Neural cell (in vitro differentiated cells): ENCODE measurements around the gene SEPHS1. TPM values are rescaled to one million over a fixed set of nuclear protein-coding genes. Genes with fewer than 3 reads are reported as not detected.
A peak's percentile ranks its signal among the peaks of the same experiment; 100 is the strongest.

Experiments used
- H2AFZ ChIP-seq: fragments of 200-600, 300-800 bp; sonication (generic), shearing (Covaris generic); 2 replicates; pipeline ENCODE4 v1.6.0; 2014; ENCODE audit warnings: low read depth, mild to moderate bottlenecking, antibody characterized with exemption, low read length, moderate library complexity
- H3F3A ChIP-seq: fragments of 200-600 bp; shearing (Covaris generic); 2 replicates; pipeline ENCODE4 v1.6.1; 2016; ENCODE audit warnings: mild to moderate bottlenecking, moderate library complexity, mixed read lengths, antibody characterized with exemption, low read length; ENCODE audit not compliant: insufficient read depth, poor library complexity, severe bottlenecking
- H3K27ac ChIP-seq: fragments of 200-600, 300-800 bp; sonication (generic), shearing (Covaris generic); 2 replicates; pipeline ENCODE4 v1.5.1; 2014; ENCODE audit warnings: mild to moderate bottlenecking, low read length, moderate library complexity
- H3K27me3 ChIP-seq: fragments of 300-800, 200-600 bp; sonication (generic), shearing (Covaris generic); 2 replicates; pipeline ENCODE4 v1.6.0; 2014; ENCODE audit warnings: mild to moderate bottlenecking, low read depth, low read length, moderate library complexity; ENCODE audit not compliant: insufficient read depth
- H3K36me3 ChIP-seq: fragments of 300-800, 200-600 bp; sonication (generic), shearing (Covaris generic); 2 replicates; pipeline ENCODE4 v1.5.1; 2014; ENCODE audit warnings: mild to moderate bottlenecking, antibody characterized with exemption, low read length, moderate library complexity; ENCODE audit not compliant: insufficient read depth
- H3K4me2 ChIP-seq: fragments of 300-800, 200-600 bp; sonication (generic), shearing (Covaris generic); 2 replicates; pipeline ENCODE4 v1.6.0; 2014; ENCODE audit warnings: mild to moderate bottlenecking, low read length
- H3K4me3 ChIP-seq: fragments of 300-800, 200-600 bp; sonication (generic), shearing (Covaris generic); 2 replicates; pipeline ENCODE4 v1.5.1; 2014; ENCODE audit warnings: mild to moderate bottlenecking, low read length, moderate library complexity
- H3K79me2 ChIP-seq: fragments of 200-600 bp; shearing (Covaris generic); replicated peaks from 2 replicates; pipeline ENCODE4 v1.6.0; 2014; ENCODE audit warnings: mild to moderate bottlenecking, low read length, moderate library complexity; ENCODE audit not compliant: insufficient read depth
- H3K9ac ChIP-seq: fragments of 300-800, 200-600 bp; sonication (generic), shearing (Covaris generic); 2 replicates; pipeline ENCODE4 v1.6.1; 2016; ENCODE audit warnings: mild to moderate bottlenecking, low read length, mixed read lengths
- H3K9me2 ChIP-seq: fragments of 200-600 bp; shearing (Covaris generic); 2 replicates; pipeline ENCODE4 v1.6.1; 2016; ENCODE audit warnings: mild to moderate bottlenecking, low read length, mixed read lengths; ENCODE audit not compliant: insufficient read depth
- H3K9me3 ChIP-seq: fragments of 200-600, 300-800 bp; sonication (generic), shearing (Covaris generic); 2 replicates; pipeline ENCODE4 v1.6.1; 2016; ENCODE audit warnings: mild to moderate bottlenecking, mixed run types, low read length, moderate library complexity, mixed read lengths
- H4K20me1 ChIP-seq: fragments of 200-600 bp; shearing (Covaris generic); 2 replicates; pipeline ENCODE4 v1.6.1; 2016; ENCODE audit warnings: mild to moderate bottlenecking, mixed run types; ENCODE audit not compliant: insufficient read depth
- CTCF ChIP-seq: fragments of 450-650 bp; IDR thresholded peaks from 2 replicates; pipeline ENCODE4 v1.5.1; 2014; ENCODE audit warnings: antibody characterized with exemption, mild to moderate bottlenecking, moderate library complexity; ENCODE audit not compliant: poor library complexity, severe bottlenecking
- EP300 ChIP-seq: fragments of 450-650 bp; conservative IDR thresholded peaks from 2 replicates; pipeline ENCODE4 v1.6.1; 2014; ENCODE audit warnings: antibody characterized with exemption, mild to moderate bottlenecking, moderate library complexity; ENCODE audit not compliant: poor library complexity, severe bottlenecking
- EZH2 ChIP-seq: fragments of 200-600, 300-800 bp; shearing (Covaris generic), sonication (generic); IDR thresholded peaks from 2 replicates; pipeline ENCODE4 v1.6.1; 2014; ENCODE audit warnings: antibody characterized with exemption, low read length, borderline replicate concordance, mild to moderate bottlenecking; ENCODE audit not compliant: insufficient read depth, poor library complexity, severe bottlenecking
- MXI1 ChIP-seq: fragments of 450-650 bp; conservative IDR thresholded peaks from 2 replicates; pipeline ENCODE4 v1.6.1; 2014; ENCODE audit warnings: antibody characterized with exemption, mild to moderate bottlenecking; ENCODE audit not compliant: poor library complexity, severe bottlenecking
- POLR2AphosphoS5 ChIP-seq: IDR thresholded peaks from 2 replicates; pipeline ENCODE4 v1.6.1; 2012
- RAD21 ChIP-seq: fragments of 450-650 bp; conservative IDR thresholded peaks from 2 replicates; pipeline ENCODE4 v1.6.1; 2014; ENCODE audit warnings: antibody characterized with exemption, mild to moderate bottlenecking, moderate library complexity
- REST ChIP-seq: IDR thresholded peaks from 2 replicates; pipeline ENCODE4 v1.6.1; 2012; ENCODE audit warnings: borderline replicate concordance
- SMC3 ChIP-seq: fragments of 450-650 bp; conservative IDR thresholded peaks from 2 replicates; pipeline ENCODE4 v1.6.1; 2014; ENCODE audit warnings: antibody characterized with exemption, mild to moderate bottlenecking, moderate library complexity; ENCODE audit not compliant: poor library complexity
- TAF1 ChIP-seq: IDR thresholded peaks from 2 replicates; pipeline ENCODE4 v1.6.1; 2012; ENCODE audit warnings: low read depth
- polyA plus RNA-seq: library from polyadenylated mRNA; depleted of rRNA; stranded (reverse); fragments of >200 nt; gene quantifications from 2 replicates; pipeline ENCODE4 v1.2.3, GENCODE V29; 2014

The SEPHS1 gene
- polyA plus RNA-seq, 1 donor from 2014 or later, result 61.0 TPM

- Histone ChIP-seq H2AFZ (no peak overlapping the region), H3K9me2 (no peaks in the 10 kb centered on the region), H3F3A (no peaks in the 10 kb centered on the region), H3K79me2 (peaks cover 7% of the 10 kb centered on the region), H4K20me1 (no peaks in the 10 kb centered on the region), H3K4me3 (no peak overlapping the region), H3K9ac (no peak overlapping the region), H3K27ac (no peak overlapping the region), H3K27me3 (peaks cover 19% of the 10 kb centered on the region), H3K36me3 (no peaks in the 10 kb centered on the region), H3K4me2 (no peak overlapping the region), H3K9me3 (no peaks in the 10 kb centered on the region)
- TF ChIP-seq REST (no peak), TAF1 (no peak)
Observed at GRCh38 chr10:13351340-13351915, 3.3 kb upstream of the SEPHS1 start.

- H3K9ac ChIP-seq, result peak overlapping the region; percentile 26
- no peaks in the 10 kb centered on the region for H3F3A ChIP-seq
- TF ChIP-seq EP300 (no peak), RAD21 (no peak), REST (no peak), CTCF (no peak), MXI1 (no peak), TAF1 (no peak), EZH2 (no peak), POLR2AphosphoS5 (no peak), SMC3 (no peak)
- H3K27ac ChIP-seq, result no peak overlapping the region
- H3K9me3 ChIP-seq, result no peaks in the 10 kb centered on the region
- peaks cover 21% of the 10 kb centered on the region for H3K79me2 ChIP-seq
- H3K4me3 ChIP-seq, result peak overlapping the region; percentile 99
- peak overlapping the region; percentile 91 for H3K4me2 ChIP-seq
- H2AFZ ChIP-seq, result no peak overlapping the region
- H4K20me1 ChIP-seq, result no peaks in the 10 kb centered on the region
- no peaks in the 10 kb centered on the region for H3K36me3 ChIP-seq
- H3K9me2 ChIP-seq, result no peaks in the 10 kb centered on the region
- H3K27me3 ChIP-seq, result peaks cover 19% of the 10 kb centered on the region
Observed at GRCh38 chr10:13349463-13350274, 1.6 kb upstream of the SEPHS1 start.
